Small intestine (tissue), 7 donors: Measurements from ENCODE around the gene DENND1A. TPM values are rescaled to one million over a fixed set of nuclear protein-coding genes. Genes with fewer than 3 reads are reported as not detected.

Source experiments
- DNase-seq, 2 donors: peaks; one replicate each; pipeline versions ENCODE4 v3.0.0 to v3.0.0-alpha.2; 2013
- FAIRE-seq: peaks from 2 replicates; lab custom pipeline; 2012; peaks lifted over from hg19 to GRCh38; lab: Jason Lieb, UNC
- H3K27ac ChIP-seq, 3 donors: one replicate each; pipeline ENCODE4 v1.5.1; 2013; ENCODE audit warnings: low read length in 2 of 3, mild to moderate bottlenecking in 2 of 3, control low read depth in 1 of 3, inconsistent platforms in 1 of 3, low read depth in 1 of 3, moderate library complexity in 1 of 3
- H3K27me3 ChIP-seq, 3 donors: one replicate each; pipeline ENCODE4 v1.6.1; 2013; ENCODE audit warnings: low read length in 3 of 3, inconsistent platforms in 1 of 3; ENCODE audit not compliant: control insufficient read depth in 3 of 3, insufficient read depth in 3 of 3
- H3K36me3 ChIP-seq, 3 donors: one replicate each; pipeline ENCODE4 v1.6.1; 2013; ENCODE audit warnings: low read length in 3 of 3, inconsistent platforms in 1 of 3, low read depth in 1 of 3, mild to moderate bottlenecking in 1 of 3, moderate library complexity in 1 of 3; ENCODE audit not compliant: control insufficient read depth in 3 of 3, insufficient read depth in 2 of 3
- H3K4me1 ChIP-seq, 3 donors: one replicate each; pipeline ENCODE4 v1.6.1; 2013; ENCODE audit warnings: low read length in 2 of 3, inconsistent platforms in 1 of 3, low read depth in 1 of 3, mild to moderate bottlenecking in 1 of 3, moderate library complexity in 1 of 3; ENCODE audit not compliant: control insufficient read depth in 3 of 3, insufficient read depth in 2 of 3
- H3K4me3 ChIP-seq, 3 donors: one replicate each; pipeline ENCODE4 v1.5.1; 2013; ENCODE audit warnings: low read length in 3 of 3, control low read depth in 1 of 3, inconsistent platforms in 1 of 3, low read depth in 1 of 3, mild to moderate bottlenecking in 1 of 3, moderate library complexity in 1 of 3
- H3K9me3 ChIP-seq, 2 donors: one replicate each; pipeline ENCODE4 v1.6.1; 2013; ENCODE audit warnings: low read depth in 1 of 2, low read length in 1 of 2; ENCODE audit not compliant: control insufficient read depth in 2 of 2, insufficient read depth in 1 of 2
- WGBS, 3 donors: extraction: QIAGEN DNeasy Blood & Tissue Kit; methylation state at CpG; one replicate each; pipeline ENCODE4 v1.1.7; 2013; 5-methylcytosine and 5-hydroxymethylcytosine counted together
- polyA plus RNA-seq, 4 donors: library from polyadenylated mRNA; stranded (reverse) in 3 of 4; unstranded in 1 of 4; fragments of 200-250 nt in 3 of 4; fragments of 120-200 nt in 1 of 4; gene quantifications; one replicate each; pipeline versions ENCODE4 v1.2.1 to v1.2.3, GENCODE V29; 2013
- donor health status: healthy with polysubstance abuse.
- donor health status: control.
- donor health status: control.
- donor health status: Bipolar disorder and iron deficiency.
- donor health status: healthy.

Gene DENND1A
- polyA plus RNA-seq, 4 donors: 11.5 to 43.4 (median 20.0) TPM

DNA sequence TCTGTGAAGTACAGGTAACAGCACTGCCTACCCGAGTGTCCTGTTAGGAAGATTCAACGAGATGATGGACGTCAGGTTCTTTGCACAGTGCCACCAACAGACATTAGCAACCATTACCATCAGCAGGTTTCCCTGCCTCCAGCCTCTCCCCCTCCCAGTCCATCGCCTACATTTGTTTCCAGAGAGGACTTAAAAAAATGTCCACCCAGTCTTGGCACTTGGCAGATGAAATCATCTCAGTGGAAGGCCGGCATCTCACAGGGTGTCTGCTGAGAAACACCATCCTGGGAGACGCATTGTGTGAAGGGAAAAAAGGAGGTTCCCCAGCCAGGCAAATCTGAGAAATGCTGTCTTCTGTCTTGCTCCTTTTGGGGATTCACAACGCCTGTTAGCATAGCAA, 515.7 kb downstream of the DENND1A start:
- no peak for FAIRE-seq
- WGBS, 3 donors: 92 to 97% (median 96%) methylated on average over 7 of the region's 7 CpGs
- DNase-seq: no peak

DNA sequence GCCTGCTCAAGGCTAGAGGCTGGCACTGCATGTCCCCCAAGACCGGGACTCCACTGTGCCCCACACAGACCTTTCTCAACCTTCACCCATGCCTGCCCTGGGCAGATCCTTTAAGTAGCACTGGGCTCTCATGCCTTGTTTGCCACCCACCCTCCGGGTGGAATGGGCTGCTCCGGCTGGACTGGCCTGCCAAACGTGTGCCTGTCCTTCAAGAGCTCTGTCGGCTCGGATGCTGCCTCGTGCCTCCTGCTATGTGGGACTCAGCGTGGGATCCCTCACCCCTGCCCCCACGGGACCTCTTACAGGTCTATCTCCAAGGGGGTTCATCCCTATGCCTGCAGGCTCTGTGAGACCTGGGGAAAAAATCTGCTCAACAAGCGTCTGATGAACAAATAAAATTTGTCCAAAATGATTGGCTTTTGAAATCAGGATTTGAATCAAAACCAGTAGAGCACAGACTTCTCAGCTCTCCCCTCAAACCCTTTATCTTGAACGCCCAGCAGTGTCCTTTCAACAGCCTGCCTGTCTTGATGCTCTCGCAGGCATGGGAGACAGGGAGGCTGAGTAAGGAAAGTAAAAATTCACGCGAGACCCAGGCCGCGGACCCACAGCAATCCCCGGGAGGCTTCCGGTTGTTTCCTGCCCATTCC, 517.6 kb downstream of the DENND1A start:
- no peaks in the 10 kb centered on the region for H3K4me1 ChIP-seq
- 90 to 95% (median 94%) methylated on average over 18 of the region's 18 CpGs for WGBS, 3 donors
- H3K27me3 ChIP-seq: no peaks in the 10 kb centered on the region
- no peak overlapping the region for H3K27ac ChIP-seq
- no peak overlapping the region for H3K4me3 ChIP-seq
- FAIRE-seq: no peak
- DNase-seq: no peak
- no peaks in the 10 kb centered on the region for H3K9me3 ChIP-seq
- H3K36me3 ChIP-seq: peaks cover 0 to 71% (median 0%) of the 10 kb centered on the region in 3 donors

More for the DNA sequence above, 515.7 kb downstream of the DENND1A start:
- Histone ChIP-seq H3K4me3 (no peak overlapping the region), H3K4me1 (no peaks in the 10 kb centered on the region), H3K27ac (no peak overlapping the region), H3K9me3 (no peaks in the 10 kb centered on the region), H3K36me3 (peaks cover 0 to 70% (median 0%) of the 10 kb centered on the region in 3 donors), H3K27me3 (no peaks in the 10 kb centered on the region)

DNA sequence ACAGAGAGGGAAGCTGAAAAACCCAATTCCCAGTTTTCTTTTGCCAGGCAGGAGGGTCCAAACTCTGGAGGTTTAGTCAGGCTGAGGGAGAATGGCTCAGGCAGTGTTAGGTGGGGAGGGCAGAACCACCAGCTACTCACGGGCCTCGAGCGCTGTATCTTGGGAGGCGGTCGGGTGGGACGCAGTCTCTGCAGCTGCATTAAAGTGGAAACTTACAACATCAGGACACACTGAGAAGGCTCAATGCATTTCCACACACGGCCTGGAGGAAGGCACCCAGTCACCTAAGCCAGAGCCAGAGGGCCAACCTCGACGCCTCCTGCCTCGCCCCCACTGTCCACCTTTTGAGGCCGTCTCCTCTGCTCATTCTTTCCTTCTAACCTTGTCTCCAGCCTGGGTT, 518.3 kb downstream of the DENND1A start:
- WGBS, 3 donors: 94 to 95% (median 94%) methylated on average over 11 of the region's 11 CpGs
- Histone ChIP-seq H3K9me3 (no peaks in the 10 kb centered on the region), H3K36me3 (peaks cover 0 to 75% (median 0%) of the 10 kb centered on the region in 3 donors), H3K4me3 (no peak overlapping the region), H3K27me3 (no peaks in the 10 kb centered on the region), H3K4me1 (no peaks in the 10 kb centered on the region), H3K27ac (no peak overlapping the region)
- FAIRE-seq: no peak
- DNase-seq: no peak

DNA sequence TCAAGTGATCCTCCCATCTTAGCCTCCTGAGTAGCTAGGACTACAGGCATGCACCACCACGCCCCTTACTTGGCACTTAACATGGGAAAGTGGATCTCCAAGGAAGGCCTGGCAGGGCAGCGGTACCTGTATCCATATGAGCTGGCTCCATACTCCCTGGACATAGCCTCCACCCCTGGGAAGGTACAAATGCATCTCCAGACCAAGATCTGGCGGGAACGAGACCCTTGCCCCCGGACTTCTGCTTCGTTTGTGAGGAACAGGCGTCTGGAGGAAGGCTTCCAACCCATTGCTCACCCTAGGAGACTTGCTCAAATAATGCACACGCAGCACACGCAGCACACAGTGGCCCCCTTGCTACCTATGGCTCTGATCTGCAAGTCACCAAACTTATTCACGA, 518.7 kb downstream of the DENND1A start:
- FAIRE-seq (no peak), DNase-seq (no peak)
- no peaks in the 10 kb centered on the region for H3K9me3 ChIP-seq
- H3K27me3 ChIP-seq: no peaks in the 10 kb centered on the region
- H3K36me3 ChIP-seq: peaks cover 0 to 75% (median 0%) of the 10 kb centered on the region in 3 donors
- H3K27ac ChIP-seq: no peak overlapping the region
- H3K4me3 ChIP-seq: no peak overlapping the region
- no peaks in the 10 kb centered on the region for H3K4me1 ChIP-seq
- WGBS, 3 donors: 95% methylated on average over 10 of the region's 10 CpGs

DNA sequence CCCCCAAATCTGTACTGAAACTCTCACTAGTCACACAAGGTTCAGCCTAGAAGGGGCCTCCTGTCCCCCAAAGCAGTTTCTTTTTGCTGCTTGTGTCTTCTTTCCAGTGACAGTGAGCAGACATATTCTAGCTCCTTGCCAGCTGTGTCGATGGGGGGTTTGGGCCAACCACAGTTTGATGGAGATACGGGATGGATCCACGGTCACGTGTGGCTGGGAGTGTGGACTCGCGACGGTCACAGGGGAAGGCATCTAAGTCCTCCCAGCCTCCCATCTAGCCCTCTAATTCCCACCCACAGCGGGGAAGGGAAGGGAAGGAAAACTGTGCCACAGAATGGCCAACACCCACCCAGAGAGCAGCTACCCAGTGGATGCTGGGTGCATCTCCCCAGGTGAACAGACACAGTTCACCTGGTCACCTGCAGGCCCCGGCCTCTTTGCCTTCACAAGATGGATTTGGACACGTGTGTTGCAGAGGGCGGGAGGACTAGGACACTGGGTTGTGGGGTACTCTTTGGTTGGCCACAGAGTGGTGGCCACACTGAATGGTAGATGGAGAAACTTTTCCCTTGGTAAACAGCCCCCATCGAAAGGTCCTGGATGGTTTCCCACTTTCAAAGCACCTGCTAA, 519.5 kb downstream of the DENND1A start:
- Histone ChIP-seq H3K4me3 (no peak overlapping the region), H3K27me3 (no peaks in the 10 kb centered on the region), H3K36me3 (peaks cover 0 to 71% (median 0%) of the 10 kb centered on the region in 3 donors), H3K4me1 (no peaks in the 10 kb centered on the region), H3K9me3 (no peaks in the 10 kb centered on the region), H3K27ac (no peak overlapping the region)
- FAIRE-seq: no peak
- WGBS, 3 donors: 95 to 96% (median 96%) methylated on average over 11 to 12 of the region's 12 CpGs
- DNase-seq: no peak

DNA sequence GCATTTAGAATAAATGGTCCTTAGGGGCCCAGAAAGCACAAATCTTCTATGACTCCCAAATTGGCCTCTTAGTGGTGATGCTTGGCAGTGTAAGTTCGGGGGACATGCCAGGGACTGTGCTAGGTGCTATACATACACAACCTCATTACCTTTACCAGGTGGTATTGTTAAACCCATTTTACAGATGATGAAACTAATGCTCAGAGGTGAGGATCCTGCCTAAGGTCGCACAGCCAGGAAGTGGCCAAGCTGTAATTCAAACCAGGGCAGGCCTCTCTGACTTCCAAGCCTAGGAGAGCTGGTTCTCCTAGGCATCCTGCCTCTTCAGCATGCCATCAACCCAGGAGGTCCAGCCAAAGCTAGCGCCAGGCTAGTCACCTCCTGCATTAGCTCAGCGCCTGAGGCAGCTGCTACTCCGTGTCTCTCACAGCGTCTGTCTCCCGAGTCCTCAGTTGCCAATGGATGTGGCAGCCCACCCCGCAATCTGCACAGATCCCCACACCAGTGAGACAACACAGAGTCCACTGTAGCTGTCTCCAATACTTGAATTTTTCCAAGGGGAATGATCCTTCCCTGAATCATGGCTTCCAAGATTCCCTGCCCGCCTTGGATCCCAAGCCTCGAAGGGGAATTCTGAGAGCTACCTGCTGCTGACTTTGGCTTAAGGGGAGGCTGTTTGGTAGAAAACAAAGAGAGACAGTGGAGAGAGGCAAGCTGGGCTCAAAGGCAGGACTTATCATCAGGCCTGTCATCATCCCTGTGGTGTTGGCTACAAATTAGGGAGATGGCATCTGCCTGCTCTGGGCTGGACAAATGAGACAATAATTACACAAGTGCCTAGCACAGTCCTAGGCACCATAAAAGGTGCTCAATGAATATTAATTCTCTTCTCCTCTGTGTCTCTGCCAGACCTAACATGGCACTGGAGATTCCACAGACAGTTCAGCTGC, 521.3 kb downstream of the DENND1A start:
- Histone ChIP-seq H3K36me3 (peaks cover 0 to 61% (median 0%) of the 10 kb centered on the region in 3 donors), H3K4me3 (no peak overlapping the region), H3K4me1 (no peaks in the 10 kb centered on the region), H3K9me3 (no peaks in the 10 kb centered on the region), H3K27ac (no peak overlapping the region), H3K27me3 (no peaks in the 10 kb centered on the region)
- 89 to 96% (median 95%) methylated on average over 10 of the region's 10 CpGs for WGBS, 3 donors
- no peak for FAIRE-seq
- DNase-seq: no peak

DNA sequence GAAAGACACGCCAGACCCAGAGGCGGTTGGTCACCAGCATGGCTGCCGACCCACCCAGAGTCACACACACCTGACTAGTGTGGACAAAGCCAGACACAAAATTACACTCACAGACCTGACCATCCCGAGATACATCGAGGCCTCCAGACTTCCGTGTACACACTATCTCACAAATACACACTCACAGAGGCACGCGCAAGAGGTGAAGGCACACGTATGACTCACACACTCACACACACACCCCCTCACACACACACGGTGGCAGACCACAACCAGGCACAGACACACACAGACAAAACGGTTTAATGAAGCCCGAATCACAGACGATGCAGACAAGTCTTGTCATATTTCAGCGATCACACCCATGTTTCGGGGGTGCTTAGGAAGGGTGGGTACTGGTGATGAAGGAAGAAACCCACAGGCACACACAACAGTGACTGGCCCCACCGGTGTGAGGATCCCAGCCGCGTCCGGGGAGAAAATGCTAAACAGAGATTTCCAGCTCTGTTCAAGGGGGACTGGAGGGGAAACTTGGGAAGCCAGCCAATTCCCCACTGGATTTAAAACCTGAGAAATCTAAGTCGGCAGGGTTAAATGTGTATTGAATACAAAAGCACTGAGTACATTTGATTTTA, 522.6 kb downstream of the DENND1A start:
- Histone ChIP-seq H3K27ac (no peak overlapping the region), H3K9me3 (no peaks in the 10 kb centered on the region), H3K4me1 (no peaks in the 10 kb centered on the region), H3K4me3 (no peak overlapping the region), H3K36me3 (peaks cover 0 to 64% (median 0%) of the 10 kb centered on the region in 3 donors), H3K27me3 (no peaks in the 10 kb centered on the region)
- FAIRE-seq (no peak), DNase-seq (no peak)
- whole genome bisulfite sequencing, 3 donors: 78 to 84% (median 81%) methylated on average over 20 of the region's 20 CpGs
